Measurements from ENCODE around the gene KIF1B. TPM values are rescaled to one million over a fixed set of nuclear protein-coding genes. Genes with fewer than 3 reads are reported as not detected.

The KIF1B gene
- total RNA-seq, 2 experiments from 2014 or later: 7.1 to 8.9 TPM

DNA sequence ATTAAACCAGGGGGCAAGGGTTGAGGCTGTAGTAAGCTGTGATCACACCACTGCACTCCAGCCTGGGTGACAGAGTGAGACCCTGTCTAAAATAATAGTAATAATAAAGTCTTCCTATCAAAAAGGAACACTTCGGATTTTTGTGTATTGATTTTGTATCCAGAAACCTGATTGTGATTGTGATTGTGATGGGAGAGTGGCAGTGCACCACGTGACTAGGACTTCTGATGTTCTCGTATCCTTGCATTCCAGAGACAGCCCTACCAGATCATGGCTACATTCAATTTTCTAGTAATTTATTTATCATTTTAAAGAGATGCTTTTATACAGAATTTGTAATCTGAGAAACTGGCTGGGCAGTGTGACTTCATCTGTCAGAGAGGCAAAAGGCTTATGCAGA lies 2.6 kb upstream of the KIF1B start:
- TF ChIP-seq, protein P1, sequence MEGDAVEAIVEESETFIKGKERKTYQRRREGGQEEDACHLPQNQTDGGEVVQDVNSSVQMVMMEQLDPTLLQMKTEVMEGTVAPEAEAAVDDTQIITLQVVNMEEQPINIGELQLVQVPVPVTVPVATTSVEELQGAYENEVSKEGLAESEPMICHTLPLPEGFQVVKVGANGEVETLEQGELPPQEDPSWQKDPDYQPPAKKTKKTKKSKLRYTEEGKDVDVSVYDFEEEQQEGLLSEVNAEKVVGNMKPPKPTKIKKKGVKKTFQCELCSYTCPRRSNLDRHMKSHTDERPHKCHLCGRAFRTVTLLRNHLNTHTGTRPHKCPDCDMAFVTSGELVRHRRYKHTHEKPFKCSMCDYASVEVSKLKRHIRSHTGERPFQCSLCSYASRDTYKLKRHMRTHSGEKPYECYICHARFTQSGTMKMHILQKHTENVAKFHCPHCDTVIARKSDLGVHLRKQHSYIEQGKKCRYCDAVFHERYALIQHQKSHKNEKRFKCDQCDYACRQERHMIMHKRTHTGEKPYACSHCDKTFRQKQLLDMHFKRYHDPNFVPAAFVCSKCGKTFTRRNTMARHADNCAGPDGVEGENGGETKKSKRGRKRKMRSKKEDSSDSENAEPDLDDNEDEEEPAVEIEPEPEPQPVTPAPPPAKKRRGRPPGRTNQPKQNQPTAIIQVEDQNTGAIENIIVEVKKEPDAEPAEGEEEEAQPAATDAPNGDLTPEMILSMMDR (IDR thresholded peaks at IDR 0.05): no peak
- peaks cover 2% of the 10 kb centered on the region for H3K27me3 Mint-ChIP-seq
- intact Hi-C loops (cut with micrococcal nuclease): no loop called here
- H3K36me3 Mint-ChIP-seq (ENCODE audit: low read depth): no peaks in the 10 kb centered on the region
- POLR2A ChIA-PET: no interaction called here
- peaks cover 18% of the 10 kb centered on the region for H3K4me1 Mint-ChIP-seq (ENCODE audit: low read depth)
- no peaks in the 10 kb centered on the region for H3K9me3 Mint-ChIP-seq
- H3K27ac Mint-ChIP-seq: no peak overlapping the region
- CTCF ChIA-PET: interaction anchor here (1.2 to 3.1 kb wide), 3 partner anchors 51 to 264 kb away, joined by 3 to 49 read pairs (median 3); partner anchors contain the start of genes LZIC and NMNAT1
- H3K4me3 Mint-ChIP-seq: no peak overlapping the region
- no peak for DNase-seq
- ATAC-seq: no peak

DNA sequence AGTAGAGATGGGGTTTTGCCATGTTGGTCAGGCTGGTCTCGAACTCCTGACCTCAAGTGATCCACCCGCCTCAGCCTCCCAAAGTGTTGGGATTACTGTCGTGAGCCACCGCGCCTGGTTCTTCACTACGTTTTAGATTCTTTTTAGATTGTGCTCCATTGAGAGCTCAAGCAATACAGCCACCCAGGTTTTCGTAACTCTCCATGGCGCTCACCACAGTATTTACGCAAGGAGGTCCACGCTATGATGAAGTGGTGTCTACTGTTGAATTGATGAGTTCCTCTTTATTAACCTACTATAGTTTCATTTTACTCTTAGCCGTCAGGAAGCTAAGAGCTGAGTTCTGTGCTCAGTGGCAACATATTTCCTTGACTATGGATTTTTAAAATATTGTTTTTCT lies 1.8 kb upstream of the KIF1B start:
- H3K4me1 Mint-ChIP-seq (ENCODE audit: low read depth): peaks cover 23% of the 10 kb centered on the region
- POLR2A ChIA-PET: interaction anchor here (0.7 kb wide), 1 partner anchor 998 kb away, joined by 3 read pairs; no protein-coding TSS in a partner anchor
- no peak overlapping the region for H3K27ac Mint-ChIP-seq
- no peaks in the 10 kb centered on the region for H3K9me3 Mint-ChIP-seq
- no peak overlapping the region for H3K4me3 Mint-ChIP-seq
- CTCF ChIA-PET: interaction anchor here (0.6 to 3.8 kb wide), 19 partner anchors 11 to 287 kb away, joined by 3 to 49 read pairs (median 3); partner anchors contain the start of genes CENPS, LZIC and NMNAT1
- ATAC-seq (no peak), DNase-seq (no peak)
- intact Hi-C loops (cut with micrococcal nuclease): no loop called here
- TF ChIP-seq, protein P1 (IDR thresholded peaks at IDR 0.05): no peak
- no peaks in the 10 kb centered on the region for H3K27me3 Mint-ChIP-seq
- H3K36me3 Mint-ChIP-seq (ENCODE audit: low read depth): no peaks in the 10 kb centered on the region

DNA sequence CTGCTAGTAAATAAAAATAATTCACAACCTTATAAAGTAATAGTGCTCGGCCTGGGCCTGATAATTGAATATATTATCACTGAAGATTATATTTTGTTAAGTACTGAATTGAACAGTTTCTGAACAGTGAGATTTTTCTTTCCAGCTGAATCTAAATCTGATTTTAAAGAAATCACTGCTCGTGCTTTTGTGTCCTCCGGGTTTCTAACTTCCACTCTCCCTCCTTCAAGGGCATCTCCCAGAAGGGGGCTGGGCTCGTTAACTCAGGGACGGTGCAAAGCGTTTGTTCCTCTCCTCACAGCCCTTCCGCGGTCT lies 823 bp upstream of the KIF1B start:
- Mint-ChIP-seq H3K4me1 (ENCODE audit: low read depth) (peaks cover 26% of the 10 kb centered on the region), H3K4me3 (peak overlapping the region; percentile 80), H3K36me3 (ENCODE audit: low read depth) (no peaks in the 10 kb centered on the region), H3K9me3 (no peaks in the 10 kb centered on the region), H3K27me3 (no peaks in the 10 kb centered on the region), H3K27ac (no peak overlapping the region)
- CTCF ChIA-PET: interaction anchor here (0.7 to 3.8 kb wide), 44 partner anchors 9 to 293 kb away, joined by 3 to 49 read pairs (median 4); partner anchors contain the start of genes CENPS, PGD and UBE4B
- DNase-seq: no peak
- intact Hi-C loops (cut with micrococcal nuclease): no loop called here
- TF ChIP-seq, protein P1 (IDR thresholded peaks at IDR 0.05): no peak
- no peak for ATAC-seq
- POLR2A ChIA-PET: interaction anchor here (0.6 to 1.5 kb wide), 5 partner anchors 15 to 412 kb away, joined by 3 to 5 read pairs (median 3); partner anchors contain the start of gene CENPS

DNA sequence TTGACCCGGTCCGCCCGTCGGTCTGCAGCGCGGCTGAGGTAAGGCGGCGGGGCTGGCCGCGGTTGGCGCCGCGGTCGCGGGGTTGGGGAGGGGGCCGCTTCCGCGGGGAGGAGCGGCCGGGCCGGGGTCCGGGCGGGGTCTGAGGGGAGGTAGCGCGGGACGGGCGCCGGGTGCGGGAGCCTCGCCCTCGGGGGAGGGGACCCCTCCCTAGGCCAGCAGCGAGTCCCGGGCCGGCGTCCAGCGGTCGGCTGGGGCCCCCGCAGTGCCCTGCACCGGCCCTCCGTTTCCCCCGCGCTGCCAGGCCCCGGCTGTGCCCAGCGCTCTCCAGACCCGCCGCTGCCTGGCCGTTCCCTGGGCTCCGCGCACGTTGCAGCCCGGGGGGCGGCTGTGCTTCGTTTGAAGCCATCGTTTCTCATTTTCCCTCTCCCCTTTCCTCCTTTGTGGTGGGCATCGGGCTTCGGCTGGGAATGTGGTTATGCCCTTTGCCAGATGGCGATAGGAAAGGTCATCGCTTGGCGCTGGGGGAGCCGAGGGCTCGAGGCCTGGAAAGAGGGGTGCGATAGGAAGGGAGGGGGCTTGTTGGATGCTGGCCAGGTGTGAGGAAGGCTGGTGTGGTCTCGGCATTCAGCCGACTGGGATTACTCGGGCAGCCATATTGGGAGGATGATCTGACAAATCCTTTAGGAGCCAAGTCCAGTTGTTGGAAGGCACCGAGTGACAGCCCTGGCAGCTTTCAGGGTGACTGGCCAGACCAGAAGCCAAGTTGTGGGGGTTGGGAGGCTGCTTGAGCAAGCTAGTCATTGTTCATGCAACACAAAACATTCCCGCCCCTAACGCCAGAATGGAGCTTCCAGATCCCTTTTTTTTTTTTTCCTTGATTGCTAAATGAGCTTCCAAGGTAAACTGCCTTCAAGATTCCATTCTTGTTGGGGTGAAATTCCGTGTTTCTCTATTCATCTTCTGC lies 753 bp downstream of the KIF1B start:
- peak overlapping the region; percentile 38 for H3K27ac Mint-ChIP-seq
- no peaks in the 10 kb centered on the region for H3K36me3 Mint-ChIP-seq (ENCODE audit: low read depth)
- peaks cover 32% of the 10 kb centered on the region for H3K4me1 Mint-ChIP-seq (ENCODE audit: low read depth)
- peak overlapping the region; percentile 71 for H3K4me3 Mint-ChIP-seq
- TF ChIP-seq, protein P1 (IDR thresholded peaks at IDR 0.05): no peak
- H3K27me3 Mint-ChIP-seq: no peaks in the 10 kb centered on the region
- intact Hi-C loops (cut with micrococcal nuclease): loop anchor here (10.0 kb wide), 1 partner anchor 124 kb away; no protein-coding TSS in a partner anchor
- no peak for ATAC-seq
- peak; percentile 53 for DNase-seq
- ChIA-PET POLR2A (interaction anchor here (0.6 to 1.1 kb wide), 4 partner anchors 41 to 1199 kb away, joined by 3 to 6 read pairs (median 4); no protein-coding TSS in a partner anchor), CTCF (interaction anchor here (0.6 to 3.8 kb wide), 36 partner anchors 9 to 292 kb away, joined by 3 to 49 read pairs (median 5); partner anchors contain the start of genes CENPS, PGD and UBE4B)
- H3K9me3 Mint-ChIP-seq: no peaks in the 10 kb centered on the region
